AG20443 (cell line): ENCODE measurements around the gene BRCC3.
"Not testable (repeated sequence)": the region's sequence is repeated elsewhere in the genome, so short reads cannot be mapped to it uniquely, and the experiment has no call there.

ENCODE experiments used
- DNase-seq: peaks from one replicate; pipeline ENCODE4 v3.0.0; 2012; ENCODE audit warnings: low spot score, mixed read lengths

BRCC3 gene

DNA sequence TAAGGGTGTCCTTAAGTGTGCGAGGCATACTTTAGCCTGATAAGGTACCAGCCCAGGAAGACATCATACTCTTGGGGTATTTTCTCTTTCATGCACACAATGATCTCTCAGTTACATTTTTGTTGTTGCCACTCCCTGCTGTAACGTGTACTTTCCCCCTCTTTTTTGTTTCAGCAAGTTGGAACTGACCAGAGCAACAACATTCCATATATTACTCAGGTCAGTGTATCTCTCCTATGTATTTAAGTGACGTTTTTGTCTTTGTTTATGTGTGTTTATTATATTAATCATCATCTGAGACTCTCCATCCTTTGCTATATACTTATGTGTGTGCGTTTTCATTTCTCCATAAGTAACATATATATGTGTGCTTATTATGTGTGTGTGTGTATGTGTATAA, 73.6 kb downstream of the BRCC3 start:
- no peak for DNase-seq

DNA sequence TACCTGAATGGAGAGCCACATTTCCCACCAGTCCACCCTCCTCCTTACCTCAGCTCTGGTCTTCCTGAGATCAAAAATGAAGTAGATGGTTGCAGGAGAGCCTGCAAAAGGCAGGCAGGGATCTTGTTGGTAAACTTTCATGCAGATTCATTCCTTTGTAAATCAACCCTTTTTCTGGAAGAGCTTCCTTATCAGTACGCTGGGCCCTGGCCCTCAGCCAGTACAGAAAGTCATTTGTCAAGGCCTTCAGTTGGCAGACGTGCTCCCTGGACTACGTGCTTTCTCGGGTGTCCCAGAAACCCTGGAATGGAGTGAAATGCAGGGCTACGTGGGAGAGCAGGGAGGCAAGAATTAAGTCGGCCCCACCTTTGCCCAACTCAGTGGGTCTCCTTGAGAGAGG, 76.3 kb downstream of the BRCC3 start:
- not testable (repeated sequence) for DNase-seq

DNA sequence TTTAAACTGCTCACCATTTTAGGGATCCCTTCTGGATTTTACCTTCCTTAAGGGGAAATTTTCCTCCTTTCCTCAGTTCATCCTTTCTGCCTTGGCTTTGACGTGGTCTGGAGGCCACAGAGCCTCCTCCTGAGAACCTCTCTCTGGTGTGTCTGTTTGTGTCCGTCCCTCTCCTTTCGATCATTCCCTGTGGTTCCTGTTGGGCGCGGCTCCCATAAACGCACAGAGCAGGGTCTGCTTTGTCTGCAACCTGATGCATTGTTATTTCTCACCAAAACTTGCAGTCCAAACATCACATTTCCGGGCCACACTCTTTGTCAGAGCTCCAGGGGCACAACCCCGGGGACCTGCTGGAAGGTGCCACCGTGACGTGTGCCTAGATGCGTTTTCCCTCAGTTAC, 76.9 kb downstream of the BRCC3 start:
- DNase-seq = not testable (repeated sequence)

DNA sequence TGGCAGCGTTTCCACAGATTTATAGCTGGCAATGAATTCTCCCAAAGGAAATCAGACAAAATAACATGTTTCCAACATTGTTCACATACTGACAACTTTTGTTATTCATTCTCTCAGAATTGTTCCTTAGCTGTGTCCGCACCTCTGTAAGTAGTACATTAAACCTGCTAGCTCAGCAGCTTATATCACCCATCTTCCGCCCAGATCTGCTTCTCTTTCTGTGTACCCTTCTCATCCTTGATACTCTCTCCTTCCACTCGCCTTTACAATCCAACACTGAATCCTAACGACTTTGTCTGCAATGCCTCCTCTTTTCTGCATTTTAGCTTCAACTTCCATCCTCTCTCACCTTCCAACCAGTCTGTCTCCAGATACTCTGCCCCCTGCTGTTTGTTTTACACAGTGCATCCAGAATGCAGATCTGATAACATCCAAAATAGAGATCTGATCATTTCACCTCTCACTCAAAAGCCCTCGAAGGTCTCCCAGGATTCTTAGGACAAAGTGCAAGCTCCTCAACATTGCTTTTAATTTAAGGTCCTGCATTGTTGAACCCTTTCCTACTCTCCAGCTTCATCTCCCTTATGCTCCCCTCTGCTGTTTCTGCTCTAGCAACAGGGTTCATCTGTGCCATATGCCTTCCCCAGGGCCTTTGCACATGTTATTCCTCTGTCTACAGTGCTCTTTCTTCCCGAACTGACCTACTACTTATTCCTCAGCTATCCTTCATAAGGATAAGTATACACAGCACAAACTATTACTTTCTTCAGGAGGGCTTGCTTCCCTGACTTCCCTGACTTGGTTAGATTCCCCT, 77.6 kb downstream of the BRCC3 start:
- peak; percentile 19 for DNase-seq

DNA sequence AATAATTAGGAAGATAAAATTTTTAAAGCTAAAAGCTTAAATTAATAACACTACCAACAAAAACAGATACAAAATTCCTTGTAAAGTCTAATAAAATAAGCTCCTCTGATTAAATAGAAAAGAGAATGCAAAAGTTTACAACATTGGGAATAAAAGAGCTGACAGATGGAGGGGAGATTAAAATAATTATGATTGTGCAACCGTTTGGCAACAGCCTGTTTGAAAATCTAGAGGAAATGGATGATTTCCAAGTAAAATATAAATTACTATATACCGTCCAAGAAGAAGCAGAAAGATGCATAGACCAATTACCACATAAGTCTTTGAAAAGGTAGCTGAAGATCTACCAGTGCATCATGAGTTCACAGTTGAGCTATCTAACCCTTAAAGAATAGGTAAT, 98.6 kb downstream of the BRCC3 start:
- no peak for DNase-seq
